Neural cell (in vitro differentiated cells): Measurements from ENCODE around the gene UBASH3A. TPM values are rescaled to one million over a fixed set of nuclear protein-coding genes. Genes with fewer than 3 reads are reported as not detected.

ENCODE experiments used
- H2AFZ ChIP-seq: fragments of 200-600, 300-800 bp; sonication (generic), shearing (Covaris generic); 2 replicates; pipeline ENCODE4 v1.6.0; 2014; ENCODE audit warnings: low read depth, mild to moderate bottlenecking, antibody characterized with exemption, low read length, moderate library complexity
- H3F3A ChIP-seq: fragments of 200-600 bp; shearing (Covaris generic); 2 replicates; pipeline ENCODE4 v1.6.1; 2016; ENCODE audit warnings: mild to moderate bottlenecking, moderate library complexity, mixed read lengths, antibody characterized with exemption, low read length; ENCODE audit not compliant: insufficient read depth, poor library complexity, severe bottlenecking
- H3K27ac ChIP-seq: fragments of 200-600, 300-800 bp; sonication (generic), shearing (Covaris generic); 2 replicates; pipeline ENCODE4 v1.5.1; 2014; ENCODE audit warnings: mild to moderate bottlenecking, low read length, moderate library complexity
- H3K27me3 ChIP-seq: fragments of 300-800, 200-600 bp; sonication (generic), shearing (Covaris generic); 2 replicates; pipeline ENCODE4 v1.6.0; 2014; ENCODE audit warnings: mild to moderate bottlenecking, low read depth, low read length, moderate library complexity; ENCODE audit not compliant: insufficient read depth
- H3K36me3 ChIP-seq: fragments of 300-800, 200-600 bp; sonication (generic), shearing (Covaris generic); 2 replicates; pipeline ENCODE4 v1.5.1; 2014; ENCODE audit warnings: mild to moderate bottlenecking, antibody characterized with exemption, low read length, moderate library complexity; ENCODE audit not compliant: insufficient read depth
- H3K4me2 ChIP-seq: fragments of 300-800, 200-600 bp; sonication (generic), shearing (Covaris generic); 2 replicates; pipeline ENCODE4 v1.6.0; 2014; ENCODE audit warnings: mild to moderate bottlenecking, low read length
- H3K4me3 ChIP-seq: fragments of 300-800, 200-600 bp; sonication (generic), shearing (Covaris generic); 2 replicates; pipeline ENCODE4 v1.5.1; 2014; ENCODE audit warnings: mild to moderate bottlenecking, low read length, moderate library complexity
- H3K79me2 ChIP-seq: fragments of 200-600 bp; shearing (Covaris generic); replicated peaks from 2 replicates; pipeline ENCODE4 v1.6.0; 2014; ENCODE audit warnings: mild to moderate bottlenecking, low read length, moderate library complexity; ENCODE audit not compliant: insufficient read depth
- H3K9ac ChIP-seq: fragments of 300-800, 200-600 bp; sonication (generic), shearing (Covaris generic); 2 replicates; pipeline ENCODE4 v1.6.1; 2016; ENCODE audit warnings: mild to moderate bottlenecking, low read length, mixed read lengths
- H3K9me2 ChIP-seq: fragments of 200-600 bp; shearing (Covaris generic); 2 replicates; pipeline ENCODE4 v1.6.1; 2016; ENCODE audit warnings: mild to moderate bottlenecking, low read length, mixed read lengths; ENCODE audit not compliant: insufficient read depth
- H3K9me3 ChIP-seq: fragments of 200-600, 300-800 bp; sonication (generic), shearing (Covaris generic); 2 replicates; pipeline ENCODE4 v1.6.1; 2016; ENCODE audit warnings: mild to moderate bottlenecking, mixed run types, low read length, moderate library complexity, mixed read lengths
- H4K20me1 ChIP-seq: fragments of 200-600 bp; shearing (Covaris generic); 2 replicates; pipeline ENCODE4 v1.6.1; 2016; ENCODE audit warnings: mild to moderate bottlenecking, mixed run types; ENCODE audit not compliant: insufficient read depth
- EP300 ChIP-seq: fragments of 450-650 bp; conservative IDR thresholded peaks from 2 replicates; pipeline ENCODE4 v1.6.1; 2014; ENCODE audit warnings: antibody characterized with exemption, mild to moderate bottlenecking, moderate library complexity; ENCODE audit not compliant: poor library complexity, severe bottlenecking
- EZH2 ChIP-seq: fragments of 200-600, 300-800 bp; shearing (Covaris generic), sonication (generic); IDR thresholded peaks from 2 replicates; pipeline ENCODE4 v1.6.1; 2014; ENCODE audit warnings: antibody characterized with exemption, low read length, borderline replicate concordance, mild to moderate bottlenecking; ENCODE audit not compliant: insufficient read depth, poor library complexity, severe bottlenecking
- MXI1 ChIP-seq: fragments of 450-650 bp; conservative IDR thresholded peaks from 2 replicates; pipeline ENCODE4 v1.6.1; 2014; ENCODE audit warnings: antibody characterized with exemption, mild to moderate bottlenecking; ENCODE audit not compliant: poor library complexity, severe bottlenecking
- POLR2AphosphoS5 ChIP-seq: IDR thresholded peaks from 2 replicates; pipeline ENCODE4 v1.6.1; 2012
- RAD21 ChIP-seq: fragments of 450-650 bp; conservative IDR thresholded peaks from 2 replicates; pipeline ENCODE4 v1.6.1; 2014; ENCODE audit warnings: antibody characterized with exemption, mild to moderate bottlenecking, moderate library complexity
- SMC3 ChIP-seq: fragments of 450-650 bp; conservative IDR thresholded peaks from 2 replicates; pipeline ENCODE4 v1.6.1; 2014; ENCODE audit warnings: antibody characterized with exemption, mild to moderate bottlenecking, moderate library complexity; ENCODE audit not compliant: poor library complexity
- TAF1 ChIP-seq: IDR thresholded peaks from 2 replicates; pipeline ENCODE4 v1.6.1; 2012; ENCODE audit warnings: low read depth
- polyA plus RNA-seq: library from polyadenylated mRNA; depleted of rRNA; stranded (reverse); fragments of >200 nt; gene quantifications from 2 replicates; pipeline ENCODE4 v1.2.3, GENCODE V29; 2014
- TF ChIP-seq, protein P1 (sequence below): fragments of 450-650 bp; IDR thresholded peaks from 2 replicates; pipeline ENCODE4 v1.5.1; 2014; ENCODE audit warnings: antibody characterized with exemption, mild to moderate bottlenecking, moderate library complexity; ENCODE audit not compliant: poor library complexity, severe bottlenecking
- TF ChIP-seq, protein P2 (sequence below): IDR thresholded peaks from 2 replicates; pipeline ENCODE4 v1.6.1; 2012; ENCODE audit warnings: borderline replicate concordance

UBASH3A gene
- polyA plus RNA-seq, 1 donor from 2014 or later, result not detected

DNA sequence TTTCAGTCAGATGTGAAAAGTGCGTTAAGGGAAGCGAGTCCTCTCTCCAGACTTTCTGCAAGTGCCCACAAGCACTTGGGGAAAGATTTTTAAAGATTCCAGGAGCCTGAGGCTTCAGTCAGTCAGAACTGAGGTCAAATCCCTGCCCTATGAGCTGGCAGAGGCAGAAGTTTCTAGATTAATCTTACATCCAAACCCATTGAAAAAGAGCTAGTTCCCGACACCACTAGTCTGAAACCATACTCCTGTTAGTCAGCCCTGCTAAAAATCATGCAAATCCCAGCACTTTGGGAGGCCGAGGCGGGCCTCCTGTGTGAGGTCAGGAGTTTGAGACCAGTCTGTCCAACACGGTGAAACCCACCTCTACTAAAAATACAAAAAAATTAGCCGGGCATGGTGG lies 71.3 kb downstream of the UBASH3A start:
- Histone ChIP-seq H3K9me3 (no peaks in the 10 kb centered on the region), H3K27me3 (no peaks in the 10 kb centered on the region), H3F3A (no peaks in the 10 kb centered on the region), H3K79me2 (no peaks in the 10 kb centered on the region), H3K27ac (no peak overlapping the region), H2AFZ (no peak overlapping the region), H4K20me1 (no peaks in the 10 kb centered on the region), H3K36me3 (no peaks in the 10 kb centered on the region), H3K4me3 (no peak overlapping the region), H3K9ac (no peak overlapping the region), H3K4me2 (no peak overlapping the region), H3K9me2 (no peaks in the 10 kb centered on the region)
- no peak for TF ChIP-seq SMC3
- TF ChIP-seq, protein P1, sequence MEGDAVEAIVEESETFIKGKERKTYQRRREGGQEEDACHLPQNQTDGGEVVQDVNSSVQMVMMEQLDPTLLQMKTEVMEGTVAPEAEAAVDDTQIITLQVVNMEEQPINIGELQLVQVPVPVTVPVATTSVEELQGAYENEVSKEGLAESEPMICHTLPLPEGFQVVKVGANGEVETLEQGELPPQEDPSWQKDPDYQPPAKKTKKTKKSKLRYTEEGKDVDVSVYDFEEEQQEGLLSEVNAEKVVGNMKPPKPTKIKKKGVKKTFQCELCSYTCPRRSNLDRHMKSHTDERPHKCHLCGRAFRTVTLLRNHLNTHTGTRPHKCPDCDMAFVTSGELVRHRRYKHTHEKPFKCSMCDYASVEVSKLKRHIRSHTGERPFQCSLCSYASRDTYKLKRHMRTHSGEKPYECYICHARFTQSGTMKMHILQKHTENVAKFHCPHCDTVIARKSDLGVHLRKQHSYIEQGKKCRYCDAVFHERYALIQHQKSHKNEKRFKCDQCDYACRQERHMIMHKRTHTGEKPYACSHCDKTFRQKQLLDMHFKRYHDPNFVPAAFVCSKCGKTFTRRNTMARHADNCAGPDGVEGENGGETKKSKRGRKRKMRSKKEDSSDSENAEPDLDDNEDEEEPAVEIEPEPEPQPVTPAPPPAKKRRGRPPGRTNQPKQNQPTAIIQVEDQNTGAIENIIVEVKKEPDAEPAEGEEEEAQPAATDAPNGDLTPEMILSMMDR, result no peak
- TF ChIP-seq MXI1, result no peak
- TF ChIP-seq RAD21, result no peak

DNA sequence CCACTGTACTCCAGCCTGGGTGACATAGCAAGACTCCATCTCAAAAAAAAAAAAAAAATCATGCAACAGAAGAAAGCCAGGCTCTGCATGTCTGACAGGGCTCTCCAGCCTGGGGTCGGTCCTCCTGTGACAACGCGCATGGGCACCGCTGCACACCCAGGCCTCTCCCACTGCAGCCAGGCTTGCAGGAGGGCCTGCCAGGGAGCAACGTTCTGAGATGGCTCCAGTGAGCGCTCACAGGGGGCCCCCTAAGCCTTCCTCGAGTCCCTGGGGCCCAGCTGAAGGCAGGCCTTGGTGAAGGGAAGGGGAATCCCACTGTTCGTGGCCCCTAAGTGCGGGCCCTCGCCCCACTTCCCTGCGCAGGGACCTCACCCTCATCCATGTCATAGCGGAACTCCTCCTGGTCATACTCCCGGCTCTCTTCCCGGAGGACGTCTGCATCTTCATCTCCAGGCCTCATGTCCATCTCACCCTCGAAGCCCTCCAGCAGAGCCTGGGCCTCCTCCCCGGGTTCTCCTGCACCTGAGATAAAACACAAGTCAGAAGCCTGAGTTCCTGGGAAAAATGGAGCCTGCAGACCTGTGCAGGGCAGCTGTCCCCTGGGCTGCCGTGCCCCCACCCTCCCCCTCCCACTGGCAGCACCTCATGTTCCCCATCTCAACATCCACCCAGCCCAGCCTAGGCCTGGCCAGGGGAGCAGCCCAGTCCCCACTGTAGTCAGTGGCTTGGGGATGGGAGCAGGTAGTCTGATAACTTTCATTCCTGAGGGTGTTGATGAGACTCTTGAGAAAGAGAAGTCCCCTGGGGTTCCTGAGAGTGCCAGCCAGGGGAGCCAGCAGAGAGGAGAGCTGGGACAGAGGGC lies 72.1 kb downstream of the UBASH3A start:
- no peaks in the 10 kb centered on the region for H3K27me3 ChIP-seq
- H3K4me2 ChIP-seq, result no peak overlapping the region

More for the DNA sequence above, 72.1 kb downstream of the UBASH3A start:
- no peak overlapping the region for H3K27ac ChIP-seq
- H2AFZ ChIP-seq, result no peak overlapping the region
- no peaks in the 10 kb centered on the region for H3K9me3 ChIP-seq
- H3K36me3 ChIP-seq, result no peaks in the 10 kb centered on the region
- no peak overlapping the region for H3K9ac ChIP-seq
- no peaks in the 10 kb centered on the region for H3K9me2 ChIP-seq
- TF ChIP-seq, protein P2, sequence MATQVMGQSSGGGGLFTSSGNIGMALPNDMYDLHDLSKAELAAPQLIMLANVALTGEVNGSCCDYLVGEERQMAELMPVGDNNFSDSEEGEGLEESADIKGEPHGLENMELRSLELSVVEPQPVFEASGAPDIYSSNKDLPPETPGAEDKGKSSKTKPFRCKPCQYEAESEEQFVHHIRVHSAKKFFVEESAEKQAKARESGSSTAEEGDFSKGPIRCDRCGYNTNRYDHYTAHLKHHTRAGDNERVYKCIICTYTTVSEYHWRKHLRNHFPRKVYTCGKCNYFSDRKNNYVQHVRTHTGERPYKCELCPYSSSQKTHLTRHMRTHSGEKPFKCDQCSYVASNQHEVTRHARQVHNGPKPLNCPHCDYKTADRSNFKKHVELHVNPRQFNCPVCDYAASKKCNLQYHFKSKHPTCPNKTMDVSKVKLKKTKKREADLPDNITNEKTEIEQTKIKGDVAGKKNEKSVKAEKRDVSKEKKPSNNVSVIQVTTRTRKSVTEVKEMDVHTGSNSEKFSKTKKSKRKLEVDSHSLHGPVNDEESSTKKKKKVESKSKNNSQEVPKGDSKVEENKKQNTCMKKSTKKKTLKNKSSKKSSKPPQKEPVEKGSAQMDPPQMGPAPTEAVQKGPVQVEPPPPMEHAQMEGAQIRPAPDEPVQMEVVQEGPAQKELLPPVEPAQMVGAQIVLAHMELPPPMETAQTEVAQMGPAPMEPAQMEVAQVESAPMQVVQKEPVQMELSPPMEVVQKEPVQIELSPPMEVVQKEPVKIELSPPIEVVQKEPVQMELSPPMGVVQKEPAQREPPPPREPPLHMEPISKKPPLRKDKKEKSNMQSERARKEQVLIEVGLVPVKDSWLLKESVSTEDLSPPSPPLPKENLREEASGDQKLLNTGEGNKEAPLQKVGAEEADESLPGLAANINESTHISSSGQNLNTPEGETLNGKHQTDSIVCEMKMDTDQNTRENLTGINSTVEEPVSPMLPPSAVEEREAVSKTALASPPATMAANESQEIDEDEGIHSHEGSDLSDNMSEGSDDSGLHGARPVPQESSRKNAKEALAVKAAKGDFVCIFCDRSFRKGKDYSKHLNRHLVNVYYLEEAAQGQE, result no peak
- no peak for TF ChIP-seq EZH2
- no peak for TF ChIP-seq RAD21
- TF ChIP-seq, protein P1, result no peak
- TF ChIP-seq POLR2AphosphoS5, result no peak
- no peak for TF ChIP-seq SMC3
- TF ChIP-seq TAF1, result no peak
- no peak for TF ChIP-seq EP300
- no peak for TF ChIP-seq MXI1
- no peaks in the 10 kb centered on the region for H3K79me2 ChIP-seq
- H3K4me3 ChIP-seq, result no peak overlapping the region
- no peaks in the 10 kb centered on the region for H3F3A ChIP-seq
- H4K20me1 ChIP-seq, result no peaks in the 10 kb centered on the region
